ENCODE data around the gene DGKQ. TPM values are rescaled to one million over a fixed set of nuclear protein-coding genes. Genes with fewer than 3 reads are reported as not detected.

Gene DGKQ
- total RNA-seq, 1 donor from 2014 or later = 15.4 TPM

GRCh38 chr4:1008840-1009541, 35.6 kb upstream of the DGKQ start:
- TF ChIP-seq CTCF (IDR thresholded peaks at IDR 0.05) = no peak
- peaks cover 3% of the 10 kb centered on the region for H3K9me3 Mint-ChIP-seq (ENCODE audit: low read depth)
- peaks cover 9% of the 10 kb centered on the region for H3K27me3 Mint-ChIP-seq (ENCODE audit: low read depth)
- no peak for DNase-seq (ENCODE audit: low spot score)
- H3K4me1 Mint-ChIP-seq (ENCODE audit: low read depth) = peaks cover 11% of the 10 kb centered on the region
- peaks cover 5% of the 10 kb centered on the region for H3K36me3 Mint-ChIP-seq (ENCODE audit: low read depth)
- no peak overlapping the region for H3K27ac Mint-ChIP-seq (ENCODE audit: unreplicated experiment)
- H3K4me3 Mint-ChIP-seq (ENCODE audit: unreplicated experiment) = peak overlapping the region; percentile 68

- H3K27me3 Mint-ChIP-seq (ENCODE audit: low read depth) = peaks cover 11% of the 10 kb centered on the region
- H3K4me1 Mint-ChIP-seq (ENCODE audit: low read depth) = peaks cover 10% of the 10 kb centered on the region
- peaks cover 5% of the 10 kb centered on the region for H3K36me3 Mint-ChIP-seq (ENCODE audit: low read depth)
These were observed 33.5 kb upstream of the DGKQ start for GRCh38 chr4:1006856-1007255.

GRCh38 chr4:1004557-1005485, 31.5 kb upstream of the DGKQ start:
- peaks cover 12% of the 10 kb centered on the region for H3K27me3 Mint-ChIP-seq (ENCODE audit: low read depth)
- H3K36me3 Mint-ChIP-seq (ENCODE audit: low read depth) = peaks cover 5% of the 10 kb centered on the region
- H3K27ac Mint-ChIP-seq (ENCODE audit: unreplicated experiment) = no peak overlapping the region
- TF ChIP-seq CTCF (IDR thresholded peaks at IDR 0.05) = no peak
- H3K9me3 Mint-ChIP-seq (ENCODE audit: low read depth) = peaks cover 3% of the 10 kb centered on the region
- DNase-seq (ENCODE audit: low spot score) = no peak
- no peak overlapping the region for H3K4me3 Mint-ChIP-seq (ENCODE audit: unreplicated experiment)
- peaks cover 5% of the 10 kb centered on the region for H3K4me1 Mint-ChIP-seq (ENCODE audit: low read depth)

More at GRCh38 chr4:1006856-1007255, 33.5 kb upstream of the DGKQ start:
- TF ChIP-seq CTCF (IDR thresholded peaks at IDR 0.05) = no peak
- Mint-ChIP-seq H3K4me3 (ENCODE audit: unreplicated experiment) (no peak overlapping the region), H3K9me3 (ENCODE audit: low read depth) (peaks cover 3% of the 10 kb centered on the region), H3K27ac (ENCODE audit: unreplicated experiment) (no peak overlapping the region)
- no peak for DNase-seq (ENCODE audit: low spot score)

GRCh38 chr4:1004071-1004418, 30.7 kb upstream of the DGKQ start:
- Mint-ChIP-seq H3K4me1 (ENCODE audit: low read depth) (peaks cover 3% of the 10 kb centered on the region), H3K4me3 (ENCODE audit: unreplicated experiment) (no peak overlapping the region), H3K36me3 (ENCODE audit: low read depth) (peaks cover 5% of the 10 kb centered on the region), H3K9me3 (ENCODE audit: low read depth) (peaks cover 3% of the 10 kb centered on the region), H3K27me3 (ENCODE audit: low read depth) (peaks cover 15% of the 10 kb centered on the region), H3K27ac (ENCODE audit: unreplicated experiment) (no peak overlapping the region)
- no peak for TF ChIP-seq CTCF (IDR thresholded peaks at IDR 0.05)
- no peak for DNase-seq (ENCODE audit: low spot score)

- peaks cover 3% of the 10 kb centered on the region for H3K9me3 Mint-ChIP-seq (ENCODE audit: low read depth)
- no peaks in the 10 kb centered on the region for H3K4me1 Mint-ChIP-seq (ENCODE audit: low read depth)
- TF ChIP-seq CTCF (IDR thresholded peaks at IDR 0.05) = no peak
- no peak for DNase-seq (ENCODE audit: low spot score)
- peaks cover 15% of the 10 kb centered on the region for H3K27me3 Mint-ChIP-seq (ENCODE audit: low read depth)
- H3K4me3 Mint-ChIP-seq (ENCODE audit: unreplicated experiment) = no peak overlapping the region
- no peak overlapping the region for H3K27ac Mint-ChIP-seq (ENCODE audit: unreplicated experiment)
- H3K36me3 Mint-ChIP-seq (ENCODE audit: low read depth) = peaks cover 5% of the 10 kb centered on the region
These were observed 30.1 kb upstream of the DGKQ start for GRCh38 chr4:1003271-1004070.

Data from chondrocyte (in vitro differentiated cells).